OCI-LY7 (cell line): Measurements from ENCODE around the gene GSKIP. TPM values are rescaled to one million over a fixed set of nuclear protein-coding genes. Genes with fewer than 3 reads are reported as not detected.
A peak's percentile ranks its signal among the peaks of the same experiment; 100 is the strongest.

Source experiments
- BruUV-seq: library from RNA; stranded (reverse); fragments of 400-500 nt; replicated peaks from 2 replicates; lab custom pipeline; 2021; lab: Mats Ljungman, UMichigan
- CTCF ChIA-PET: fragments of 300-600 bp; sonication (Branson Sonifier 250); formaldehyde crosslinking; loops from one replicate; lab custom pipeline; 2022; ENCODE audit warnings: antibody characterized with exemption; ENCODE audit not compliant: unreplicated experiment; lab: Charles Lee
- POLR2A ChIA-PET: fragments of 300-600 bp; sonication (Branson Sonifier 250); formaldehyde crosslinking; loops from one replicate; lab custom pipeline; 2022; ENCODE audit warnings: antibody characterized with exemption; lab: Charles Lee
- DNase-seq: peaks from one replicate; pipeline ENCODE4 v3.0.0-alpha.2; 2015; ENCODE audit warnings: low spot score
- H2AFZ ChIP-seq: fragments of 200-600 bp; sonication (generic), shearing (Covaris generic); 2 replicates; pipeline ENCODE4 v1.6.1; 2014; ENCODE audit warnings: mild to moderate bottlenecking, antibody characterized with exemption, low read length, moderate library complexity
- H3K27ac ChIP-seq: fragments of 200-600 bp; sonication (generic); 2 replicates; pipeline ENCODE4 v1.5.1; 2014; ENCODE audit warnings: mixed run types, low read depth, mild to moderate bottlenecking, moderate library complexity, low read length, inconsistent platforms; ENCODE audit not compliant: poor library complexity, severe bottlenecking
- H3K36me3 ChIP-seq: fragments of 200-600 bp; sonication (generic); 2 replicates; pipeline ENCODE4 v1.6.1; 2014; ENCODE audit warnings: mild to moderate bottlenecking, antibody characterized with exemption, low read length, moderate library complexity, mixed read lengths; ENCODE audit not compliant: insufficient read depth
- H3K4me1 ChIP-seq: fragments of 200-600 bp; sonication (generic); 2 replicates; pipeline ENCODE4 v1.5.1; 2014; ENCODE audit warnings: mild to moderate bottlenecking, low read length; ENCODE audit not compliant: insufficient read depth, poor library complexity, severe bottlenecking
- H3K4me2 ChIP-seq: fragments of 200-600 bp; sonication (generic); 2 replicates; pipeline ENCODE4 v1.6.1; 2014; ENCODE audit warnings: mild to moderate bottlenecking, low read length
- H3K4me3 ChIP-seq: fragments of 200-600 bp; sonication (generic); 2 replicates; pipeline ENCODE4 v1.5.1; 2014; ENCODE audit warnings: mild to moderate bottlenecking, low read depth, low read length; ENCODE audit not compliant: poor library complexity, severe bottlenecking
- H3K79me2 ChIP-seq: fragments of 200-600 bp; sonication (generic); 2 replicates; pipeline ENCODE4 v1.6.1; 2016; ENCODE audit warnings: low read depth, mild to moderate bottlenecking, low read length, moderate library complexity, mixed read lengths; ENCODE audit not compliant: insufficient read depth
- H3K9me2 ChIP-seq: fragments of 200-600 bp; sonication (generic); 2 replicates; pipeline ENCODE4 v1.6.1; 2016; ENCODE audit warnings: mild to moderate bottlenecking, low read length, mixed read lengths; ENCODE audit not compliant: insufficient read depth
- H3K9me3 ChIP-seq: fragments of 200-600 bp; sonication (generic); 2 replicates; pipeline ENCODE4 v1.6.1; 2014; ENCODE audit warnings: mild to moderate bottlenecking, mixed run types, low read length, mixed read lengths
- H4K20me1 ChIP-seq: fragments of 200-600 bp; sonication (generic); 2 replicates; pipeline ENCODE4 v1.6.1; 2014; ENCODE audit warnings: mild to moderate bottlenecking, antibody characterized with exemption, low read length, moderate library complexity, mixed read lengths; ENCODE audit not compliant: insufficient read depth
- EZH2phosphoT487 ChIP-seq: fragments of 200-600 bp; sonication (generic); IDR thresholded peaks from 2 replicates; pipeline ENCODE4 v1.6.1; 2018; ENCODE audit warnings: low read depth, borderline replicate concordance, mild to moderate bottlenecking, mixed run types, antibody characterized with exemption, low read length, moderate library complexity, mixed read lengths
- intact Hi-C: fragments of 100-400 bp; cut with micrococcal nuclease; formaldehyde crosslinking; loops from one replicate; pipeline ENCODE4 v1.10.0; 2022; ENCODE audit not compliant: unreplicated experiment
- total RNA-seq, 2 experiments: library from RNA; depleted of rRNA in 1 of 2; stranded (reverse); fragments of >200 nt in 1 of 2; shearing (Covaris generic) in 1 of 2; gene quantifications; 2 replicates each; pipeline ENCODE4 v1.2.3, GENCODE V29; 2014 to 2022
- TF ChIP-seq, protein P1 (sequence below): fragments of 200-600 bp; sonication (generic); conservative IDR thresholded peaks from 2 replicates; pipeline ENCODE4 v1.5.1; 2014; ENCODE audit warnings: mild to moderate bottlenecking, antibody characterized with exemption, low read length, moderate library complexity, mixed read lengths

Gene GSKIP
- total RNA-seq, 2 experiments from 2014 or later: 7.7 to 12.6 TPM

DNA sequence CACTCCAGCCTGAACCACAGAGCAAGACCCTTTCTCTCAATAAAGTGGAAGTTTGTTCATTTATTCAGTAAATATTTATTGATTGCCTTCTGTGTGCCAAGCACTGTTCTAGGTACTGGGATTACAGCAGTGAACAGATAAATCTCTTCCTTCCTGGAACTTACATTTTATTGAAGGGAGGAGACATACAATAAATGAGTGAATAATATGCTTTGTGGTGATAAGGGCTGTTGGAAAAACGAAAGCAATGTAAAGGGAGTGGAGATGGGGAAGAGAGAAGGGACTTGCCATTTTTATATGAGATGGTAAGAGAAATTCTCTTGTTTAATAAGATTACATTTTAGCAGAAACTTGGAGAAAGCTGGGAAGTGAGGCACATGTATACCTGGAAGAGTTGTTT, 1.6 kb downstream of the GSKIP start:
- no peak overlapping the region for H3K27ac ChIP-seq
- ChIA-PET CTCF (no interaction called here), POLR2A (no interaction called here)
- H3K4me2 ChIP-seq: peak overlapping the region; percentile 98
- H3K4me1 ChIP-seq: peaks cover 34% of the 10 kb centered on the region
- H4K20me1 ChIP-seq: peaks cover 17% of the 10 kb centered on the region; the same call in 1 of the 2 replicates
- intact Hi-C loops: loop anchor here (5.0 kb wide), 2 partner anchors 137 to 432 kb away; partner anchors contain the start of genes PAPOLA and VRK1
- peaks cover 64% of the 10 kb centered on the region for H3K79me2 ChIP-seq
- peaks cover 16% of the 10 kb centered on the region for H3K36me3 ChIP-seq
- no peak overlapping the region for H2AFZ ChIP-seq
- BruUV-seq: no TSS peak
- TF ChIP-seq EZH2phosphoT487: no peak
- TF ChIP-seq, protein P1, sequence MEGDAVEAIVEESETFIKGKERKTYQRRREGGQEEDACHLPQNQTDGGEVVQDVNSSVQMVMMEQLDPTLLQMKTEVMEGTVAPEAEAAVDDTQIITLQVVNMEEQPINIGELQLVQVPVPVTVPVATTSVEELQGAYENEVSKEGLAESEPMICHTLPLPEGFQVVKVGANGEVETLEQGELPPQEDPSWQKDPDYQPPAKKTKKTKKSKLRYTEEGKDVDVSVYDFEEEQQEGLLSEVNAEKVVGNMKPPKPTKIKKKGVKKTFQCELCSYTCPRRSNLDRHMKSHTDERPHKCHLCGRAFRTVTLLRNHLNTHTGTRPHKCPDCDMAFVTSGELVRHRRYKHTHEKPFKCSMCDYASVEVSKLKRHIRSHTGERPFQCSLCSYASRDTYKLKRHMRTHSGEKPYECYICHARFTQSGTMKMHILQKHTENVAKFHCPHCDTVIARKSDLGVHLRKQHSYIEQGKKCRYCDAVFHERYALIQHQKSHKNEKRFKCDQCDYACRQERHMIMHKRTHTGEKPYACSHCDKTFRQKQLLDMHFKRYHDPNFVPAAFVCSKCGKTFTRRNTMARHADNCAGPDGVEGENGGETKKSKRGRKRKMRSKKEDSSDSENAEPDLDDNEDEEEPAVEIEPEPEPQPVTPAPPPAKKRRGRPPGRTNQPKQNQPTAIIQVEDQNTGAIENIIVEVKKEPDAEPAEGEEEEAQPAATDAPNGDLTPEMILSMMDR: no peak
- no peak for DNase-seq
- H3K9me2 ChIP-seq: no peaks in the 10 kb centered on the region
- H3K4me3 ChIP-seq: peak overlapping the region; percentile 93
- no peaks in the 10 kb centered on the region for H3K9me3 ChIP-seq

- no peaks in the 10 kb centered on the region for H3K9me2 ChIP-seq
- H3K4me1 ChIP-seq: peaks cover 16% of the 10 kb centered on the region
- peaks cover 16% of the 10 kb centered on the region for H3K36me3 ChIP-seq
- H4K20me1 ChIP-seq: peaks cover 8% of the 10 kb centered on the region; the same call in 1 of the 2 replicates
- no peak for TF ChIP-seq EZH2phosphoT487
- DNase-seq: no peak
- no peak overlapping the region for H3K4me3 ChIP-seq
- H3K4me2 ChIP-seq: no peak overlapping the region
- no TSS peak for BruUV-seq
- ChIA-PET POLR2A (interaction anchor here (0.6 to 1.1 kb wide), 3 partner anchors 11 to 1693 kb away, joined by 3 to 5 read pairs (median 4); no protein-coding TSS in a partner anchor), CTCF (interaction anchor here (0.7 kb wide), 1 partner anchor 906 kb away, joined by 3 read pairs; no protein-coding TSS in a partner anchor)
- no peak overlapping the region for H3K27ac ChIP-seq
- no peak overlapping the region for H2AFZ ChIP-seq
- no peaks in the 10 kb centered on the region for H3K9me3 ChIP-seq
- intact Hi-C loops: no loop called here
- peaks cover 42% of the 10 kb centered on the region for H3K79me2 ChIP-seq
Measured at GRCh38 chr14:96368534-96368933, 5.2 kb downstream of the GSKIP start.

DNA sequence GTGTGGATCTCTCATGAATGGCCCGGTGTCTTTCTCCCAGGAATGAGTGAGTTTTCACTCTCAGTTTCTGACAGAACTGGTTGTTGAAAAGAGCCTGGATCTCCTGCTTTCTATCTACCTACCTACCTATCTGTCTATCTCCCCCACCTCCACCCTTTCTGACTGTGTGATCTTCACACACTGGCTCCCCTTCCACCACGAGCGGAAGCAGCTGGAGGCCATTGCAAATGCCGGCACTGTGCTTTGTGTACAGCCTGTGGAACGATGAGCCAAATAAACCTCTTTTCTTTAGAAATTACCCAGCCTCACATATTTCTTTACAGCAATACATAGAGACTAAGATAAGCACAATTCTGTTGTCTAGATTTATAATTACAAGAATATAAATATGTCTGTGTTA, 7.2 kb downstream of the GSKIP start:
- CTCF ChIA-PET: no interaction called here

More for the DNA sequence above, 7.2 kb downstream of the GSKIP start:
- H4K20me1 ChIP-seq: no peaks in the 10 kb centered on the region; the same call in 1 of the 2 replicates
- H3K9me2 ChIP-seq: no peaks in the 10 kb centered on the region
- BruUV-seq: no TSS peak
- intact Hi-C loops: no loop called here
- H3K27ac ChIP-seq: no peak overlapping the region
- POLR2A ChIA-PET: interaction anchor here (0.8 to 1.0 kb wide), 2 partner anchors 10 to 38 kb away, joined by 3 to 4 read pairs; no protein-coding TSS in a partner anchor
- peaks cover 7% of the 10 kb centered on the region for H3K4me1 ChIP-seq
- DNase-seq: no peak
- no peak overlapping the region for H3K4me3 ChIP-seq
- peaks cover 16% of the 10 kb centered on the region for H3K36me3 ChIP-seq
- no peak overlapping the region for H2AFZ ChIP-seq
- no peak for TF ChIP-seq EZH2phosphoT487
- TF ChIP-seq, protein P1: no peak
- no peak overlapping the region for H3K4me2 ChIP-seq
- H3K79me2 ChIP-seq: peaks cover 28% of the 10 kb centered on the region
- no peaks in the 10 kb centered on the region for H3K9me3 ChIP-seq
